ENCODE results near the gene ADGRV1.
"Not testable (repeated sequence)": the region's sequence is repeated elsewhere in the genome, so short reads cannot be mapped to it uniquely, and the experiment has no call there.

Gene ADGRV1

GRCh38 chr5:91025449-91025848 lies 466.9 kb downstream of the ADGRV1 start:
- ATAC-seq (replicated peaks; ENCODE audit: extremely low read depth, poor library complexity, severe bottlenecking) (no peak), DNase-seq (ENCODE audit: low spot score in 2 of 2) (no peak)
- Mint-ChIP-seq H3K27me3 (peaks cover 9% of the 10 kb centered on the region), H3K4me1 (no peaks in the 10 kb centered on the region), H3K4me3 (no peak overlapping the region), H3K27ac (ENCODE audit: low read depth) (no peak overlapping the region), H3K36me3 (ENCODE audit: insufficient read depth) (no peaks in the 10 kb centered on the region), H3K9me3 (no peaks in the 10 kb centered on the region)

- DNase-seq (ENCODE audit: low spot score in 2 of 2) = no peak
- no peak for ATAC-seq (replicated peaks; ENCODE audit: extremely low read depth, poor library complexity, severe bottlenecking)
Observed at GRCh38 chr5:91025956-91026355, 467.4 kb downstream of the ADGRV1 start.

DNA sequence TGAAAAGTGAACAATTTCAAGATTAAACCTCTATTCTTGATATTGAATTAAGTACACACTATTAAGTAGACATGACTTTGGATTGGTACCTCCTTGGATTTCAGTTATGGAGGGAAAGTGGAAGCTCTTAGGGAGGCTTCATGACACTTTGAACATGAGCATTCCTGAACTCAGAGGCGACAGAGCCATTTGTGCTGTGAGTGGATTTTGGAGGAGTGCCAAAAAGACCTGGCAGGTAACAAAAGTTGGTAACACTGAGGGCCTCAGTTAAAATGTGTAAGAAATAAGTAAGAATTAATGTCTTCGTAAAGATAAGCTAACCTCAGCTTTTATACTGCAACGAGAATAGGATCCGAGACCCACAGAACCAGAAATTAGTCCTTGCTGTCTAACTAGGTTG lies 467.9 kb downstream of the ADGRV1 start:
- Mint-ChIP-seq H3K4me3 (no peak overlapping the region), H3K27ac (ENCODE audit: low read depth) (no peak overlapping the region), H3K9me3 (no peaks in the 10 kb centered on the region), H3K4me1 (no peaks in the 10 kb centered on the region), H3K27me3 (peaks cover 9% of the 10 kb centered on the region), H3K36me3 (ENCODE audit: insufficient read depth) (no peaks in the 10 kb centered on the region)
- ATAC-seq (replicated peaks; ENCODE audit: extremely low read depth, poor library complexity, severe bottlenecking) (no peak), DNase-seq (ENCODE audit: low spot score in 2 of 2) (no peak)

More at GRCh38 chr5:91025956-91026355, 467.4 kb downstream of the ADGRV1 start:
- peaks cover 9% of the 10 kb centered on the region for H3K27me3 Mint-ChIP-seq
- H3K27ac Mint-ChIP-seq (ENCODE audit: low read depth) = no peak overlapping the region
- H3K9me3 Mint-ChIP-seq = no peaks in the 10 kb centered on the region
- no peak overlapping the region for H3K4me3 Mint-ChIP-seq
- H3K4me1 Mint-ChIP-seq = no peaks in the 10 kb centered on the region
- H3K36me3 Mint-ChIP-seq (ENCODE audit: insufficient read depth) = no peaks in the 10 kb centered on the region

GRCh38 chr5:91027405-91028139 lies 469.0 kb downstream of the ADGRV1 start:
- DNase-seq (ENCODE audit: low spot score in 2 of 2) = no peak
- no peaks in the 10 kb centered on the region for H3K9me3 Mint-ChIP-seq
- H3K4me3 Mint-ChIP-seq = no peak overlapping the region
- peaks cover 9% of the 10 kb centered on the region for H3K27me3 Mint-ChIP-seq
- no peak overlapping the region for H3K27ac Mint-ChIP-seq (ENCODE audit: low read depth)
- no peaks in the 10 kb centered on the region for H3K36me3 Mint-ChIP-seq (ENCODE audit: insufficient read depth)
- no peaks in the 10 kb centered on the region for H3K4me1 Mint-ChIP-seq
- ATAC-seq (replicated peaks; ENCODE audit: extremely low read depth, poor library complexity, severe bottlenecking) = no peak

DNA sequence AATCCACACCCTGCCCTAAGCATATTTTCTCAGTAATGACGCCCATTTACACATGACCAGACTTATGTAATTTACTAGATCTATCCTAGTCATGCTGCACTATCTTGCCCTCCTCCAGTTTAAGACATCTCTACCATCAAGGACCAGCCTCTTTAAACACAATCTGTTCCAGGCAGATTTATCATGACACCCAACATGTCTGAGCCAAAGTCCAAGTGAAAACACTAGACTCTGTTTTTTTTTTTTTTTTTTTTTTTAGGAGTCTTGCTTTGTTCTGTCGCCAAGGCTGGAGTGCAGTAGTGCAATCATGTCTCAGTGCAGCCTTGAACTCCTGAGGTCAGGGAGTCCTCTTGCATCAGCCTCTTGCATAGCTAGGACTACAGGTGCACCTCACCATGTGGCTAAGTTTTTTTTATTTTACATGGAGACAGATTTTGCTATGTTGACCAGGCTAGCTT lies 469.9 kb downstream of the ADGRV1 start:
- Mint-ChIP-seq H3K27ac (ENCODE audit: low read depth) (no peak overlapping the region), H3K4me3 (no peak overlapping the region), H3K36me3 (ENCODE audit: insufficient read depth) (no peaks in the 10 kb centered on the region), H3K27me3 (peaks cover 9% of the 10 kb centered on the region), H3K4me1 (no peaks in the 10 kb centered on the region), H3K9me3 (no peaks in the 10 kb centered on the region)
- DNase-seq (ENCODE audit: low spot score in 2 of 2) (no peak), ATAC-seq (replicated peaks; ENCODE audit: extremely low read depth, poor library complexity, severe bottlenecking) (no peak)

DNA sequence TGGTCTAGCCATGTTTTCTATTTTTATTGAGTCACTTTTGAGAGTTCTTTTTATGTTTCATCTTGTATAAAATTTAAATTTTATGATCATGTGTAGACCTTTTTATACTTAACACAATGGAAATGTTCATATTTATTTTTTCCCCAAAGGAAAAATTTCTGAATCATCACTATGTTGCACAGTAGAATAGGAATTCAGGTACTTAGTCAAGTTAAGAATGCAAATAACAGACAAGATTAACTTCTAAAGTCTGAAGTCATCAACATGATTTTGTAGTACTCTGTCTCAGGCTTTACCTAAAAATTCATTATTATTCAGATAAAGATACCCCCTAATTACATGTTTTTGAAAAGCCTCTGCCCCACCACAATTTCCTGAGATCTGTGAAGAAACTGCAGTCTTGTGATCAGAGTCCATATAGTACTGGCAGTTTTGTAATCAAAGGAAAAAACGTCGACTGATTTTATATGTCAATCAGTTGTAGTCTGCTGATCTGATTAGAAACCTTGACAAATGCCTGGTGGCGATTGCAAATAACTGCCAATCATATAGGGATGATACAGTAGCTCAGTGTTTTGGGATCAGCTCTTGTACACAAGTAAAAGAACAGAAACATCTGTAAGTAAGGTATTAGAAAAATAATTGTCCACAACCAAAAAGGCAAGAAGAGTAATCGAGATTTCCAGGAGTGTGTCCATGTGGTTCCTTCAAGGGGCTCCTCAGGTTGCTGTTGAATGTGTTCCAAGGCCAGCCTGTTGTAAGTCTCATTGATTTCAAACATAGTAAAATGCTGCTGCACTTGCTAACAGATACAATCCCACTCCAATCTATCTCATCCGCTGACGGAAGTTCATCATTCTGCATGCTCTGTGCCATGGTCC lies 472.2 kb downstream of the ADGRV1 start:
- H3K27me3 Mint-ChIP-seq = peaks cover 22% of the 10 kb centered on the region
- H3K4me1 Mint-ChIP-seq = no peaks in the 10 kb centered on the region
- ATAC-seq (replicated peaks; ENCODE audit: extremely low read depth, poor library complexity, severe bottlenecking) = no peak
- H3K9me3 Mint-ChIP-seq = no peaks in the 10 kb centered on the region
- H3K36me3 Mint-ChIP-seq (ENCODE audit: insufficient read depth) = no peaks in the 10 kb centered on the region
- H3K27ac Mint-ChIP-seq (ENCODE audit: low read depth) = no peak overlapping the region
- H3K4me3 Mint-ChIP-seq = no peak overlapping the region
- no peak for DNase-seq (ENCODE audit: low spot score in 2 of 2)

DNA sequence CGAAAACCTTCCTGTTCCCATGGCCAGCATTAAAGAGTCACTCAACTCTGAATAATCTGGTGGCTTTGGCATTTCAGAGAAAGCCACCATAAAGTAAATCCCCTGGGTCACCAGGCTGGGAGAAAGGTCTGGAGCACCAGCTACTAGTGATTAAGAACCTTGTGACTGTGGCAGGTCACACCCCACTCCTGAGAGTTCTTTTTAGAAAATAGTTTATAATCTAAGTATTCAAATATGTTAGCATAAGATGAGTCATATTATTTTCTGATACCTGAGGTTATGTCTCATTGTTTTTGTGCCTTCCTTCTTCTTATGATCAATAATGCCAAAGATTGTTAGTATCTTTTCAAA lies 472.8 kb downstream of the ADGRV1 start:
- H3K4me3 Mint-ChIP-seq = no peak overlapping the region
- H3K4me1 Mint-ChIP-seq = no peaks in the 10 kb centered on the region
- ATAC-seq (replicated peaks; ENCODE audit: extremely low read depth, poor library complexity, severe bottlenecking) (no peak), DNase-seq (ENCODE audit: low spot score in 2 of 2) (no peak)
- no peak overlapping the region for H3K27ac Mint-ChIP-seq (ENCODE audit: low read depth)
- H3K9me3 Mint-ChIP-seq = no peaks in the 10 kb centered on the region
- peaks cover 22% of the 10 kb centered on the region for H3K27me3 Mint-ChIP-seq
- no peaks in the 10 kb centered on the region for H3K36me3 Mint-ChIP-seq (ENCODE audit: insufficient read depth)

DNA sequence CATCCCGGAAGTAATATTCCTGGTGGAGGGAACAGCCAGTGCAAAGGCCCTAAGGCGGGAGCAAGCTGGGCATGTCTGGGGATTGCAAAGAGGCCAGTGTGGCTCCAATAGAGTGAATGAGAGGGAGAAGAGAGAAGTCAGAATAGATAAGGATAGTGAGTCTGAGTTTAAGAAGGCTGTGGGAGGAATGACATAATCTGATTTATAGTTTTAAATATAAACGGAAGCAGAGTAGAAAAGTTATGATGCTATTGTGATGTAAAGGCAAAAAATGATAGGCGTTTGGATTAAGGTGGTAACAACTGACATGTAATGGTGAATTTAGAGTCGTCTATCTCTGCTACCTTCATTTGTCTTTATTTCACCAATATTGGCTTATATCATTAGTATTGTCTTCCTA lies 473.5 kb downstream of the ADGRV1 start:
- Mint-ChIP-seq H3K4me3 (no peak overlapping the region), H3K9me3 (no peaks in the 10 kb centered on the region), H3K27me3 (peaks cover 22% of the 10 kb centered on the region), H3K27ac (ENCODE audit: low read depth) (no peak overlapping the region), H3K36me3 (ENCODE audit: insufficient read depth) (no peaks in the 10 kb centered on the region), H3K4me1 (no peaks in the 10 kb centered on the region)
- no peak for DNase-seq (ENCODE audit: low spot score in 2 of 2)
- ATAC-seq (replicated peaks; ENCODE audit: extremely low read depth, poor library complexity, severe bottlenecking) = no peak

DNA sequence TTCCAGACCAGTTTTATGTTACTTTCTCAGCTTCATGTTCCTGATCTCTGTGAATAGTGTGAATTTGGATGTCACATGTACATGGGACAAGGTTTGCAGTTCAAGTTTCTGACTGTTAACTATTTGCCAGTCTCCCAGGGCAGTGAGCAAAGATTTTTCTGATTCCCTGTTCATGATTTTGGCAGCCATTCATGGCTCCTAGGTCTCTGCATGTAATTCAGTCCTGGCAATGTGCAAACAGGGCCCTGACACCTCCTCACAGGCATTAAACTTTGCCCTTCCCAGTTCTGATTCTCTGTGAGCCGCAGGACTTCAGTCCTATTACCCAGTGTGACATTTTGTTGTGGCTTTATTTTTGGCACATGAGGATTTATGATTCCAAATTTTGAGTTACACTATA lies 474.8 kb downstream of the ADGRV1 start:
- H3K27ac Mint-ChIP-seq (ENCODE audit: low read depth) = no peak overlapping the region
- H3K27me3 Mint-ChIP-seq = peaks cover 27% of the 10 kb centered on the region
- ATAC-seq (replicated peaks; ENCODE audit: extremely low read depth, poor library complexity, severe bottlenecking) (no peak), DNase-seq (ENCODE audit: low spot score in 2 of 2) (no peak)
- H3K9me3 Mint-ChIP-seq = no peaks in the 10 kb centered on the region
- H3K4me3 Mint-ChIP-seq = no peak overlapping the region
- H3K4me1 Mint-ChIP-seq = no peaks in the 10 kb centered on the region
- H3K36me3 Mint-ChIP-seq (ENCODE audit: insufficient read depth) = no peaks in the 10 kb centered on the region

GRCh38 chr5:91038180-91038808 lies 479.7 kb downstream of the ADGRV1 start:
- DNase-seq (ENCODE audit: low spot score in 2 of 2) (no peak), ATAC-seq (replicated peaks; ENCODE audit: extremely low read depth, poor library complexity, severe bottlenecking) (no peak)
- no peak overlapping the region for H3K4me3 Mint-ChIP-seq
- no peaks in the 10 kb centered on the region for H3K4me1 Mint-ChIP-seq
- no peaks in the 10 kb centered on the region for H3K9me3 Mint-ChIP-seq
- no peak overlapping the region for H3K27ac Mint-ChIP-seq (ENCODE audit: low read depth)
- H3K36me3 Mint-ChIP-seq (ENCODE audit: insufficient read depth) = no peaks in the 10 kb centered on the region
- H3K27me3 Mint-ChIP-seq = peaks cover 26% of the 10 kb centered on the region

GRCh38 chr5:91041132-91041531 lies 482.5 kb downstream of the ADGRV1 start:
- peaks cover 27% of the 10 kb centered on the region for H3K27me3 Mint-ChIP-seq
- not testable (repeated sequence) for H3K36me3 Mint-ChIP-seq (ENCODE audit: insufficient read depth); H3K4me3 Mint-ChIP-seq; H3K27ac Mint-ChIP-seq (ENCODE audit: low read depth); H3K9me3 Mint-ChIP-seq; ATAC-seq (replicated peaks; ENCODE audit: extremely low read depth, poor library complexity, severe bottlenecking); DNase-seq (ENCODE audit: low spot score in 2 of 2); H3K4me1 Mint-ChIP-seq

- H3K4me3 Mint-ChIP-seq = no peak overlapping the region
- ATAC-seq (replicated peaks; ENCODE audit: extremely low read depth, poor library complexity, severe bottlenecking) (no peak), DNase-seq (ENCODE audit: low spot score in 2 of 2) (no peak)
- H3K4me1 Mint-ChIP-seq = no peaks in the 10 kb centered on the region
- H3K27me3 Mint-ChIP-seq = peaks cover 27% of the 10 kb centered on the region
- no peaks in the 10 kb centered on the region for H3K36me3 Mint-ChIP-seq (ENCODE audit: insufficient read depth)
- H3K9me3 Mint-ChIP-seq = no peaks in the 10 kb centered on the region
- H3K27ac Mint-ChIP-seq (ENCODE audit: low read depth) = no peak overlapping the region
Observed at GRCh38 chr5:91042247-91042935, 483.8 kb downstream of the ADGRV1 start.

Measured in central memory CD8-positive, alpha-beta T cell (primary cell).